ENCODE results near the gene ZNF141. TPM values are rescaled to one million over a fixed set of nuclear protein-coding genes. Genes with fewer than 3 reads are reported as not detected.

ZNF141 gene
- polyA plus RNA-seq, 2 of the 4 experiments (the other 2 are of a cell fraction), result 4.9 to 5.0 TPM

GRCh38 chr4:373062-373839, 35.6 kb downstream of the ZNF141 start:
- 85% methylated on average over 7 of the region's 7 CpGs for WGBS (ENCODE audit: missing lambda C conversion rate)
- TF ChIP-seq HEYL (CRISPR knock-in tag; IDR thresholded peaks at IDR 0.05), result no peak
- no peak for TF ChIP-seq FOXS1 (CRISPR knock-in tag; IDR thresholded peaks at IDR 0.05)
- TF ChIP-seq TFCP2L1 (CRISPR knock-in tag; IDR thresholded peaks at IDR 0.05), result no peak
- no peak for TF ChIP-seq KDM5A (IDR thresholded peaks at IDR 0.05)
- TF ChIP-seq EHF (CRISPR knock-in tag; IDR thresholded peaks at IDR 0.05), result no peak
- TF ChIP-seq RCOR1 (IDR thresholded peaks at IDR 0.05; ENCODE audit: low read depth, low read length), result no peak
- no peak for TF ChIP-seq HDAC2 (IDR thresholded peaks at IDR 0.05)
- TF ChIP-seq CHD2 (IDR thresholded peaks at IDR 0.05; ENCODE audit: low read length, partially characterized antibody), result no peak
- TF ChIP-seq SREBF2 (IDR thresholded peaks at IDR 0.05), result no peak
- no peak for TF ChIP-seq JUNB (IDR thresholded peaks at IDR 0.05)
- TF ChIP-seq REST (IDR thresholded peaks at IDR 0.05), result no peak
- no peak for TF ChIP-seq CBX8 (IDR thresholded peaks at IDR 0.05)
- no peak for TF ChIP-seq ZC3H11A (IDR thresholded peaks at IDR 0.05)
- TF ChIP-seq ELK1 (IDR thresholded peaks at IDR 0.05; ENCODE audit: low read depth, low read length), result no peak
- TF ChIP-seq RAD21 (conservative IDR thresholded peaks at IDR 0.05 in 1 of 2, IDR thresholded peaks at IDR 0.05 in 1 of 2), result no peak
- TF ChIP-seq ESRRA (IDR thresholded peaks at IDR 0.05; ENCODE audit: borderline replicate concordance, low read length), result no peak
- no peak for TF ChIP-seq E2F6 (IDR thresholded peaks at IDR 0.05; ENCODE audit: borderline replicate concordance, low read depth)
- no peak for TF ChIP-seq POLR2A (IDR thresholded peaks at IDR 0.05; ENCODE audit: low read length)
- TF ChIP-seq GATA3 (IDR thresholded peaks at IDR 0.05; ENCODE audit: borderline replicate concordance), result no peak
- TF ChIP-seq NPAS2 (CRISPR knock-in tag; IDR thresholded peaks at IDR 0.05; ENCODE audit: borderline replicate concordance), result no peak
- no peak overlapping the region for H3K27ac ChIP-seq
- FAIRE-seq (no peak), DNase-seq (ENCODE audit: low read depth in 1 of 2, low spot score in 1 of 2) (no peak), ATAC-seq (no peak)
- H3K9me3 ChIP-seq, result peaks cover 89% of the 10 kb centered on the region
- ChIA-PET CTCF (no interaction called here), POLR2A (no interaction called here)
- H3K4me2 ChIP-seq, result no peak overlapping the region
- no peaks in the 10 kb centered on the region for H3K4me1 ChIP-seq
- H3K4me3 ChIP-seq, result no peak overlapping the region

GRCh38 chr4:374298-375160, 36.9 kb downstream of the ZNF141 start:
- ATAC-seq, result no peak
- Histone ChIP-seq H3K4me1 (no peaks in the 10 kb centered on the region), H3K4me2 (no peak overlapping the region), H3K4me3 (no peak overlapping the region), H3K9me3 (peaks cover 86% of the 10 kb centered on the region), H3K27ac (no peak overlapping the region)
- ChIA-PET POLR2A (no interaction called here), CTCF (no interaction called here)
- WGBS (ENCODE audit: missing lambda C conversion rate), result 72% methylated on average over 6 of the region's 6 CpGs
- FAIRE-seq, result no peak
- DNase-seq (ENCODE audit: low read depth in 1 of 2, low spot score in 1 of 2), result no peak
- TF ChIP-seq CBX8 (IDR thresholded peaks at IDR 0.05) (no peak), GATA3 (IDR thresholded peaks at IDR 0.05; ENCODE audit: borderline replicate concordance) (no peak), HOXB13 (CRISPR knock-in tag; IDR thresholded peaks at IDR 0.05; ENCODE audit: low read depth) (no peak), KDM5A (IDR thresholded peaks at IDR 0.05) (no peak), FOSL2 (IDR thresholded peaks at IDR 0.05) (no peak), FOSL2 (CRISPR knock-in tag; IDR thresholded peaks at IDR 0.05) (no peak), BCL3 (IDR thresholded peaks at IDR 0.05) (no peak), MAFK (IDR thresholded peaks at IDR 0.05; ENCODE audit: partially characterized antibody) (no peak), HOXB5 (CRISPR knock-in tag; IDR thresholded peaks at IDR 0.05) (no peak), HEYL (CRISPR knock-in tag; IDR thresholded peaks at IDR 0.05) (no peak), TFCP2L1 (CRISPR knock-in tag; IDR thresholded peaks at IDR 0.05) (no peak), POLR2AphosphoS2 (conservative IDR thresholded peaks at IDR 0.05; ENCODE audit: low read length) (no peak), RAD21 (conservative IDR thresholded peaks at IDR 0.05 in 1 of 2, IDR thresholded peaks at IDR 0.05 in 1 of 2) (no peak), MAX (IDR thresholded peaks at IDR 0.05) (no peak), EHMT2 (IDR thresholded peaks at IDR 0.05; ENCODE audit: low read depth) (no peak), ATOH8 (CRISPR knock-in tag; IDR thresholded peaks at IDR 0.05; ENCODE audit: low read depth) (no peak), SREBF2 (IDR thresholded peaks at IDR 0.05) (no peak)

Measured in A549 (cell line).